Measurements from ENCODE around the gene ZRANB3.
"Not testable (repeated sequence)": the region's sequence is repeated elsewhere in the genome, so short reads cannot be mapped to it uniquely, and the experiment has no call there.

The ZRANB3 gene

DNA sequence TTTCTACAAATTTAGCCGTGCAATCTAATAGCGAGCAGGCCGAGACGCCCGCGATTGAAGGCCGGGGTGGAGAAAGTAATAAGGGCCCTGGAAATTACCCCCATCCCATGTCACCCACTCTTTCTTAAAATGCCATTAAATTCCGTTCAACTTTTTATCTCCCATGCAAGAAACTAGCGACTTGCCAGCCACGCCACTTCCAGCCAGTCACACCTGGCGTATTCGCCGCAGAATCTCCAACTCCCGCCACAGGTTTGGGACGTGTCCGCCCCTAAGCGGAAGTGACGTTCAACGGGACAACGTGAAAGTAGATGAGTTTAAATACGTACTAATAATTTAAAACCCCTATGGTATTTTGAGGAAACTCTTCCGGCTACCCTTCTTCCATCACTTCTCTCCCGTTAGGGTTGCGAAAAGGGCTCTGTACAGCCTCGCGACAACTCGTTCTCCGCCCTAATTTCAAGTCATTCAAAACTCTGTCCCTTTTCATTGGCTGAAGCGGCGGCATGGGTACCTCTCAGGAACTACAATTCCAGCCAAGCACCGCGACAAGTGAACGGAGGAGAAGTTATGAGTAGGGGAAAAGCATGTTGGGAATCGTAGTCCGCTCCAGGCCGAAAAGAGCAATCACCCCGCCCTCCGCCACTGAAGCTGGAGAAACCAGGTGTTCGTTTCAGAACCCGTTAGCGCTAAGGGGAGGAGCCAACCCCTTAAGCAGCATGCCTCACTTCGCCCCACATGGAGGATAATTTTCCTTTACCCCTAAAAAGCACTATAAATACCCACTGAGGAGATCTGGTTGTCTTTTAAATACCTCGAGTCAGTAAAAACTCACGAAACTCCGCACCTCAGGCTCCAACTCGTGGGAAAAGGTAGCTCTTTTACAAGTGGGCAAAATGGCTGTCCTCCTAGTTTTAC, at the start of gene ZRANB3:
Gene ZRANB3, minus strand, starts transcription at position 906 of the 918 bp plus-strand sequence.
- peak; percentile 82 to 88 for DNase-seq (ENCODE audit: low read depth in 2 of 2)

DNA sequence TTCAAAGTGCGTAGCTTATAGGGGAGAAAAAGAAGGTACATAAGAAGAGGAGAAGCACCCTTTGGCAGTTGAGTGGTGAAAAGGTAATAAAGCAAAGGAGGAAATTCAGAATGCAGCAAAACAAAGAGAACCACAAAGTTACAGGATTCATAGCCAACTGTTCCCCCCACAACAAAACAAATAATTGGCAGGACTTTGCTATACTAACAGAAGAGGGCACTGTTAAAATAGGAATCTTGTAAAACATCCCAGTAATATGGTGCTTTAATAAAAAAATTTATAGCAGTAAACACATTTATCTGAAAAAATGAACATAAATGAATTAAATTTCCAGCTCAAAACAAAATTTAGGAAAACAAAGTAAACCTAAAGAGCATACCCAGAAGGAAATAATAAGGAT, 42.6 kb upstream of the ZRANB3 start:
- no peak for DNase-seq (ENCODE audit: low read depth in 2 of 2)

GRCh38 chr2:135570884-135571283, 39.9 kb upstream of the ZRANB3 start:
- no peak for DNase-seq (ENCODE audit: low read depth in 2 of 2)

- DNase-seq (ENCODE audit: low read depth in 2 of 2): peak in 1 of 2 donors; percentile 2
These were observed 32.8 kb upstream of the ZRANB3 start for GRCh38 chr2:135563793-135564192.

GRCh38 chr2:135561925-135562324, 30.9 kb upstream of the ZRANB3 start:
- no peak for DNase-seq (ENCODE audit: low read depth in 2 of 2)

- DNase-seq (ENCODE audit: low read depth in 2 of 2): no peak
These were observed 26.5 kb upstream of the ZRANB3 start for GRCh38 chr2:135557530-135557929.

- no peak for DNase-seq (ENCODE audit: low read depth in 2 of 2)
These were observed 24.3 kb upstream of the ZRANB3 start for GRCh38 chr2:135555311-135555710.

- DNase-seq (ENCODE audit: low read depth in 2 of 2): no peak
These were observed 21.9 kb upstream of the ZRANB3 start for GRCh38 chr2:135552887-135553286.

- DNase-seq (ENCODE audit: low read depth in 2 of 2): no peak
These were observed 20.3 kb upstream of the ZRANB3 start for GRCh38 chr2:135551356-135551755.

- DNase-seq (ENCODE audit: low read depth in 2 of 2): no peak
These were observed 16.3 kb upstream of the ZRANB3 start for GRCh38 chr2:135547311-135547710.

DNA sequence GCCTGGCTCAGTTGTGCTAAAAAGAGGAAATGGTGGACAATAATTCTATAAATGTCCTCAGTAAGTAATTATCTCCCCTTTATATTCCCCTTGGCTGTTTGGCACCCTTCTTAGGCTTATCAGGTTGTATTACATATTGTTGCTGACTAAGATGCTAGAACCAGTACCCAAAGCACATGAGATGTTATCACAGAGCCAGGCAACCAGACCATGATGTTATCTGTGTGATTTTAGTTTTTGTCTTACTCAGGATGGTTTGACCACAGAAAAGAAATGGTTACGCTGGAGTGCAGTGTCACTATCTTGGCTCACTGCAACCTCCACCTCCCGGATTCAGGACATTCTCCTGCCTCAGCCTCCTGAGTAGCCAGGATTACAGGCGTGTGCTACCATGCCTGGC, 15.4 kb upstream of the ZRANB3 start:
- DNase-seq (ENCODE audit: low read depth in 2 of 2): no peak

GRCh38 chr2:135533545-135533944, 2.5 kb upstream of the ZRANB3 start:
- not testable (repeated sequence) for DNase-seq (ENCODE audit: low read depth in 2 of 2)

DNA sequence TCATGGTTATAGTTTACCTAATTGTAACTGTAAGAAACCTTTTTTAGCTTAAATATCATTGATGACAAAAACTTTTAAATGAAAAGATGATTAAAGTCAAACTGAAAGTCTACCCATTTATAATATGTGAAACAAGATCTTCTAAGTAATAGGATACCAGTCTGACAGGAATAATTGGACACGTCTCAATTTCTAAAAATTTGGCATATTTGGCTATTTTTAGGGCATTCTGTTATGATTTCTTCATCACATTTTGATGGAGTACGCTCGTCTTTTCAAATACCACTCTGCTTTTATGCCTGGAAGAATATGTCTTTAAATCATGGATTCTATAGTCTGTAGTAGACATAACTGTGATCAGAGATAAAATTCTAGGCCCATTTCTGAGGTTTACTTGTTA, 1.6 kb upstream of the ZRANB3 start:
- no peak for DNase-seq (ENCODE audit: low read depth in 2 of 2)

GRCh38 chr2:135531231-135532197, 496 bp upstream of the ZRANB3 start, which contains the start of gene R3HDM1:
TSS of gene R3HDM1 (plus strand) at chr2:135531484. CDS start at chr2:135604846, 73,362 bp downstream.
- peak; percentile 89 to 91 for DNase-seq (ENCODE audit: low read depth in 2 of 2)

- DNase-seq (ENCODE audit: low read depth in 2 of 2): no peak
These were observed 3.0 kb downstream of the ZRANB3 start for GRCh38 chr2:135528006-135528405.

GRCh38 chr2:135525786-135526185, 5.2 kb downstream of the ZRANB3 start:
- no peak for DNase-seq (ENCODE audit: low read depth in 2 of 2)

- no peak for DNase-seq (ENCODE audit: low read depth in 2 of 2)
These were observed 18.9 kb downstream of the ZRANB3 start for GRCh38 chr2:135512099-135512498.

DNA sequence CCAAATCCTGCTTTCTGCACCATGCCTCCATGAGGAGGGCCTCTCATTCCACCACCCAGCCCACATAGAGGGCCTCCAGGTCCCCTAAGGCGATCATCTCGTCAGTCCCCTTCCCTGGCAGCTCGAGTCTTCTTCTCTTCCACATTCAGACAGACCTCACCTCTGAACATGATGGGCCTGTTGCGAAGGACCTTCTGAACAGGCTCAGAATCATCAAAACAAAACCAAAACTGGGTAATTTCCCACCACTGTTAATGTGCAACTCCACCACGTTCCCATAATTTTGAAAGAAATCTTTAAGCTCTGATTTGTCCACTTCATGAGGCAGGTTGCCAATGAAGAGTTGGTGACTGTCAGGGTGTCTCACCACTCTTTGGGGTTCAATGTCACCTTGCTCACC, 20.4 kb downstream of the ZRANB3 start:
- DNase-seq (ENCODE audit: low read depth in 2 of 2): no peak

DNA sequence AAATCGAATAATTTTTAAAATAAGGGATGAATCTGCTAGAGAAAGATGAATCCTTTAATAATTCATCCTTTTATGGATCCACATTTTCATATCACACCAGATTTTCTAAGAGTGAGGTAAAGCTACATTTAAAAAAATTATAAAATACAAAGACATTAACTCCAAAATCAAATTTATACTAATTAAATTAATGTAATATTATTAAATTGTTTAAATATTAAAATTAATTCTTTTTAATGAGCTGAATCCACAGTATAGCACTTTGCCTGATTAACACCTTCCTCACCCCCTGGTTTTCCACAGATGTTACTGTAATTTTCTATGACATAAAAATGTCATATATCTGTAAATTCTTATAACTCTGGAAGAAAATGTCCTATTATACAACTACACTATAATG, 26.2 kb downstream of the ZRANB3 start:
- no peak for DNase-seq (ENCODE audit: low read depth in 2 of 2)

DNA sequence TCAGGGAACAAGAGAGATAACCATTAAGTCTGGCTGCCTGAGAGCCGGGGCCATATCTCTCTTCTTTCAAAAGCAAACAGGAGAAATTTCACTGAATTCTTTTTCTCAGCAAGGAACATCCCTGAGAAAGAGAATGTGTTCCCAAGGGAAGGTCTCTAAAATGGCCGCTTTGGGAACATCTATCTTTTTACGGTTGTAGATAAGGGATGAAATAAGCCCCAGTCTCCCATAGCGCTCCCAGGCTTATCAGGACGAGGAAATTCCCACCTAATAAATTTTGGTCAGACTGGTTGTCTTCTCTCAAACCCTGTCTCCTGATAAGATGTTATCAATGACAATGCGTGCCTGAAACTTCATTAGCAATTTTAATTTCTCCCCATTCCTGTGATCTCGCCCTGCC, 32.4 kb downstream of the ZRANB3 start:
- not testable (repeated sequence) for DNase-seq (ENCODE audit: low read depth in 2 of 2)

GRCh38 chr2:135494917-135495316, 36.1 kb downstream of the ZRANB3 start:
- no peak for DNase-seq (ENCODE audit: low read depth in 2 of 2)

- DNase-seq (ENCODE audit: low read depth in 2 of 2): no peak
These were observed 36.5 kb downstream of the ZRANB3 start for GRCh38 chr2:135494503-135494902.

All from stimulated activated CD8-positive, alpha-beta memory T cell treated with anti-CD3 and anti-CD28 coated beads, Interleukin-15, amount 100 ng/mL, for 48 hours (primary cell).